ENCODE results near the gene MGMT.

Gene MGMT

DNA sequence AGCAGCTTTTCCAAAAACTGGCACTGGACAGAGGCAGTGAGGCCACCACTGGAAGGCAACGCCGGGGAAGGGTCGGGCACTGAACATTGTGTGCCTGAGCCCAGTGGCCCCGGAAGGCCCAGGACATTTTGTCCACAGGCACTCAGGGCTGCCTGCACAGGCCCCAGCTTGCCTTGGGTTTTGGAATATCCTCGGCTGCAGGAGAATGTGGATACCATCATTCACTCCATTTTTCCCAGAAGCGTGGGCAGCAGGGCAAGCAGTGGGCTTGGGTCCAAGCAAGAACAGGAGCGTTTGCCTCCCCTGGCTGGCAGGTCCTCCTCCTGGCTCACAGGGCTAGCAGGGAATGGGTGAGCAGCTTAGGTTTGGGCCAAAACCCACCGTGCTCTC is 349.6 kb downstream of the MGMT start:
- H2AFZ ChIP-seq (ENCODE audit: low read length) = no peak overlapping the region
- H3K9me3 ChIP-seq (ENCODE audit: low read length) = 0 out of 2 replicates have a peak, but pooled peaks cover 3% of the 10 kb centered on the region
- H3K36me3 ChIP-seq (ENCODE audit: insufficient read depth, low read length) = no peaks in the 10 kb centered on the region; the same call in 1 of the 2 replicates
- H3K9me2 ChIP-seq (ENCODE audit: low read depth, low read length) = no peaks in the 10 kb centered on the region
- no peak overlapping the region for H3K27ac ChIP-seq (ENCODE audit: low read depth, low read length, poor library complexity, severe bottlenecking)
- no peaks in the 10 kb centered on the region for H3K79me2 ChIP-seq (ENCODE audit: insufficient read depth, low read length)
- no peak for TF ChIP-seq EZH2 (IDR thresholded peaks at IDR 0.05; ENCODE audit: borderline replicate concordance, low read length)
- TF ChIP-seq, protein P1, sequence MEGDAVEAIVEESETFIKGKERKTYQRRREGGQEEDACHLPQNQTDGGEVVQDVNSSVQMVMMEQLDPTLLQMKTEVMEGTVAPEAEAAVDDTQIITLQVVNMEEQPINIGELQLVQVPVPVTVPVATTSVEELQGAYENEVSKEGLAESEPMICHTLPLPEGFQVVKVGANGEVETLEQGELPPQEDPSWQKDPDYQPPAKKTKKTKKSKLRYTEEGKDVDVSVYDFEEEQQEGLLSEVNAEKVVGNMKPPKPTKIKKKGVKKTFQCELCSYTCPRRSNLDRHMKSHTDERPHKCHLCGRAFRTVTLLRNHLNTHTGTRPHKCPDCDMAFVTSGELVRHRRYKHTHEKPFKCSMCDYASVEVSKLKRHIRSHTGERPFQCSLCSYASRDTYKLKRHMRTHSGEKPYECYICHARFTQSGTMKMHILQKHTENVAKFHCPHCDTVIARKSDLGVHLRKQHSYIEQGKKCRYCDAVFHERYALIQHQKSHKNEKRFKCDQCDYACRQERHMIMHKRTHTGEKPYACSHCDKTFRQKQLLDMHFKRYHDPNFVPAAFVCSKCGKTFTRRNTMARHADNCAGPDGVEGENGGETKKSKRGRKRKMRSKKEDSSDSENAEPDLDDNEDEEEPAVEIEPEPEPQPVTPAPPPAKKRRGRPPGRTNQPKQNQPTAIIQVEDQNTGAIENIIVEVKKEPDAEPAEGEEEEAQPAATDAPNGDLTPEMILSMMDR (IDR thresholded peaks at IDR 0.05; ENCODE audit: low read length) = no peak
- H3F3A ChIP-seq (ENCODE audit: insufficient read depth, low read length) = no peaks in the 10 kb centered on the region
- no peaks in the 10 kb centered on the region for H4K20me1 ChIP-seq (ENCODE audit: insufficient read depth, low read length)
- no peak overlapping the region for H3K9ac ChIP-seq (ENCODE audit: low read length)
- H3K27me3 ChIP-seq (ENCODE audit: insufficient read depth, low read length) = no peaks in the 10 kb centered on the region; the same call in 1 of the 2 replicates
- no peaks in the 10 kb centered on the region for H3K4me1 ChIP-seq (ENCODE audit: insufficient read depth, low read length, severe bottlenecking)
- no peak overlapping the region for H3K4me3 ChIP-seq (ENCODE audit: low read depth, low read length, poor library complexity, severe bottlenecking)
- no peak overlapping the region for H3K4me2 ChIP-seq (ENCODE audit: low read length)

All from OCI-LY1 (cell line).